ENCODE results near the gene LRRC41. TPM values are rescaled to one million over a fixed set of nuclear protein-coding genes. Genes with fewer than 3 reads are reported as not detected.

Gene LRRC41
- total and polyA plus RNA-seq, 4 donors = 22.0 to 58.4 (median 27.7) TPM

- WGBS = 95% methylated on average over 6 of the region's 6 CpGs
- Histone ChIP-seq H3K4me3 (ENCODE audit: low read depth in 1 of 3, low read length in 3 of 3) (no peak overlapping the region), H3K27ac (ENCODE audit: low read depth in 1 of 2, low read length in 2 of 2) (no peak overlapping the region), H3K9ac (ENCODE audit: low read depth in 1 of 2, low read length in 2 of 2) (no peak overlapping the region), H3K36me3 (ENCODE audit: control insufficient read depth in 4 of 4, insufficient read depth in 3 of 4, low read depth in 1 of 4, low read length in 3 of 4) (peaks cover 0 to 16% (median 3%) of the 10 kb centered on the region in 4 donors), H3K27me3 (ENCODE audit: control insufficient read depth in 4 of 4, insufficient read depth in 4 of 4, low read length in 3 of 4) (no peaks in the 10 kb centered on the region), H3K9me3 (ENCODE audit: control insufficient read depth in 4 of 4, low read length in 3 of 4) (no peaks in the 10 kb centered on the region), H3K4me1 (ENCODE audit: control insufficient read depth in 4 of 4, insufficient read depth in 4 of 4, low read length in 3 of 4) (no peaks in the 10 kb centered on the region)
- peak; percentile 37 for DNase-seq (ENCODE audit: low spot score)
- no peak for TF ChIP-seq EGR1 (IDR thresholded peaks at IDR 0.05; ENCODE audit: low read depth in 2 of 2)
- TF ChIP-seq TAF1 (conservative IDR thresholded peaks at IDR 0.05) = no peak
- TF ChIP-seq HNF4G (IDR thresholded peaks at IDR 0.05) = no peak
- no peak for TF ChIP-seq NR2F2 (IDR thresholded peaks at IDR 0.05)
- TF ChIP-seq REST (IDR thresholded peaks at IDR 0.05) = no peak
- no peak for TF ChIP-seq YY1 (IDR thresholded peaks at IDR 0.05)
- no peak for TF ChIP-seq FOXA2 (IDR thresholded peaks at IDR 0.05)
- no peak for TF ChIP-seq JUND (IDR thresholded peaks at IDR 0.05)
- no peak for TF ChIP-seq SP1 (IDR thresholded peaks at IDR 0.05)
- TF ChIP-seq CTCF (IDR thresholded peaks at IDR 0.05; ENCODE audit: low read depth, low read length, missing input control) = no peak
- no peak for TF ChIP-seq ATF3 (IDR thresholded peaks at IDR 0.05)
- TF ChIP-seq MAX (IDR thresholded peaks at IDR 0.05) = no peak
- no peak for TF ChIP-seq FOXA1 (IDR thresholded peaks at IDR 0.05)
- TF ChIP-seq ZBTB33 (IDR thresholded peaks at IDR 0.05) = no peak
- no peak for TF ChIP-seq GABPA (IDR thresholded peaks at IDR 0.05 in 1 of 2, conservative IDR thresholded peaks at IDR 0.05 in 1 of 2)
- TF ChIP-seq RXRA (IDR thresholded peaks at IDR 0.05) = no peak
Observed at GRCh38 chr1:46274225-46275029, 29.0 kb downstream of the LRRC41 start.

All from liver (tissue), 9 donors.